HepG2 (cell line): ENCODE results near the gene TOR4A. TPM values are rescaled to one million over a fixed set of nuclear protein-coding genes. Genes with fewer than 3 reads are reported as not detected.
A peak's percentile ranks its signal among the peaks of the same experiment; 100 is the strongest.

ENCODE experiments used
- CREM ChIP-seq, 2 experiments: sonication (generic) in 1 of 2; formaldehyde crosslinking in 1 of 2; IDR thresholded peaks; 2 replicates each; pipeline versions ENCODE4 v1.4.0 to v1.6.1; 2016 to 2020; ENCODE audit warnings: antibody characterized with exemption in 1 of 2, mild to moderate bottlenecking in 1 of 2, missing genetic modification reagents in 1 of 2
- EED ChIP-seq: sonication (generic); formaldehyde crosslinking; IDR thresholded peaks from 2 replicates; pipeline ENCODE4 v1.5.0; 2020; ENCODE audit warnings: mild to moderate bottlenecking, missing genetic modification reagents
- FOXJ3 ChIP-seq: sonication (generic); formaldehyde crosslinking; IDR thresholded peaks from 2 replicates; pipeline ENCODE4 v1.4.0; 2020; ENCODE audit warnings: missing genetic modification reagents, mild to moderate bottlenecking, borderline replicate concordance
- GZF1 ChIP-seq: sonication (generic); formaldehyde crosslinking; IDR thresholded peaks from 2 replicates; pipeline ENCODE4 v1.5.1; 2020; ENCODE audit warnings: mild to moderate bottlenecking, missing genetic modification reagents
- HINFP ChIP-seq: sonication (generic); formaldehyde crosslinking; IDR thresholded peaks from 2 replicates; pipeline ENCODE4 v1.4.0; 2020; ENCODE audit warnings: low read depth, mild to moderate bottlenecking, missing genetic modification reagents
- HNF1B ChIP-seq: sonication (generic); formaldehyde crosslinking; IDR thresholded peaks from 2 replicates; pipeline ENCODE4 v1.5.1; 2020; ENCODE audit warnings: mild to moderate bottlenecking, moderate library complexity, missing genetic modification reagents
- HNRNPL ChIP-seq: fragments of 200-400 bp; formaldehyde crosslinking; IDR thresholded peaks from 2 replicates; pipeline ENCODE4 v1.6.1; 2017; ENCODE audit warnings: mild to moderate bottlenecking, low read depth, low read length
- KLF15 ChIP-seq: sonication (generic); formaldehyde crosslinking; IDR thresholded peaks from 2 replicates; pipeline ENCODE4 v1.8.1; 2023; ENCODE audit warnings: borderline replicate concordance, mild to moderate bottlenecking, inconsistent platforms, missing genetic modification reagents, mixed read lengths
- MEIS1 ChIP-seq: sonication (generic); formaldehyde crosslinking; IDR thresholded peaks from 2 replicates; pipeline ENCODE4 v1.9.0; 2021; ENCODE audit warnings: mild to moderate bottlenecking, missing genetic modification reagents, moderate library complexity, borderline replicate concordance
- MTF1 ChIP-seq: sonication (generic); formaldehyde crosslinking; IDR thresholded peaks from 2 replicates; pipeline ENCODE4 v1.5.0; 2020; ENCODE audit warnings: missing genetic modification reagents
- MYNN ChIP-seq: sonication (generic); formaldehyde crosslinking; IDR thresholded peaks from 2 replicates; pipeline ENCODE4 v1.4.0; 2020; ENCODE audit warnings: mild to moderate bottlenecking, low read depth, missing genetic modification reagents
- NFKBIZ ChIP-seq: IDR thresholded peaks from 2 replicates; pipeline ENCODE4 v1.6.1; 2018; ENCODE audit warnings: missing genetic modification reagents, missing compliant biosample characterization
- PHF20 ChIP-seq: sonication (generic); formaldehyde crosslinking; IDR thresholded peaks from 2 replicates; pipeline ENCODE4 v1.5.0; 2020; ENCODE audit warnings: mild to moderate bottlenecking, missing genetic modification reagents
- RXRA ChIP-seq: sonication (generic); formaldehyde crosslinking; IDR thresholded peaks from 2 replicates; pipeline ENCODE4 v1.5.1; 2020; ENCODE audit warnings: missing genetic modification reagents
- ZBTB1 ChIP-seq: sonication (generic); formaldehyde crosslinking; IDR thresholded peaks from 2 replicates; pipeline ENCODE4 v1.4.0; 2020; ENCODE audit warnings: missing genetic modification reagents, borderline replicate concordance
- ZFP37 ChIP-seq: sonication (generic); formaldehyde crosslinking; IDR thresholded peaks from 2 replicates; pipeline ENCODE4 v1.4.0; 2020; ENCODE audit warnings: missing genetic modification reagents, borderline replicate concordance
- ZNF101 ChIP-seq: sonication (generic); formaldehyde crosslinking; IDR thresholded peaks from 2 replicates; pipeline ENCODE4 v1.4.0; 2020; ENCODE audit warnings: mild to moderate bottlenecking, low read depth, missing genetic modification reagents, borderline replicate concordance
- ZNF124 ChIP-seq: sonication (generic); formaldehyde crosslinking; IDR thresholded peaks from 2 replicates; pipeline ENCODE4 v1.4.0; 2020; ENCODE audit warnings: missing genetic modification reagents
- ZNF547 ChIP-seq: sonication (generic); formaldehyde crosslinking; IDR thresholded peaks from 2 replicates; pipeline ENCODE4 v1.5.1; 2020; ENCODE audit warnings: mild to moderate bottlenecking, missing genetic modification reagents
- ZNF720 ChIP-seq: sonication (generic); formaldehyde crosslinking; IDR thresholded peaks from 2 replicates; pipeline ENCODE4 v1.4.0; 2020; ENCODE audit warnings: missing genetic modification reagents
- ZSCAN12 ChIP-seq: sonication (generic); formaldehyde crosslinking; IDR thresholded peaks from 2 replicates; pipeline ENCODE4 v1.9.0; 2021; ENCODE audit warnings: mild to moderate bottlenecking, missing genetic modification reagents
- polyA plus RNA-seq, 8 experiments: library from polyadenylated mRNA; depleted of rRNA in 3 of 8; stranded (reverse) in 7 of 8; unstranded in 1 of 8; fragments of >200 nt; fragmentation: Illumina TruSeq in 4 of 8; extraction: Trizol in 4 of 8; gene quantifications; 2 replicates each; pipeline versions ENCODE4 v1.2.1 to v1.2.3, GENCODE V29; 2011 to 2016; ENCODE audit warnings: low read depth in 4 of 8, missing spikeins in 1 of 8, mixed read lengths in 1 of 8; ENCODE audit not compliant: insufficient read depth in 1 of 8
- total RNA-seq, 5 experiments: library from RNA; depleted of rRNA; stranded (reverse); fragments of >200 nt; fragmentation: Illumina TruSeq; extraction: Trizol; gene quantifications; 2 replicates each; pipeline ENCODE4 v1.2.3, GENCODE V29; 2016; ENCODE audit warnings: low read depth in 1 of 5

TOR4A gene
- total and polyA plus RNA-seq, 2 of the 13 experiments (the other 11 are each of a cell fraction or from before 2014, with no cell fraction given), result 11.1 to 14.2 TPM

GRCh38 chr9:137277329-137278041 is at the start of gene TOR4A (continued):
- peak; percentile 85; the same call in 1 of the 2 replicates for TF ChIP-seq ZNF124 (CRISPR knock-in tag)
- TF ChIP-seq HNF1B (CRISPR knock-in tag), result peak; percentile 71; the same call in 1 of the 2 replicates
- no peak for TF ChIP-seq ZNF101 (CRISPR knock-in tag)
- no peak for TF ChIP-seq MTF1 (CRISPR knock-in tag)
- no peak; the same call in 1 of the 2 replicates for TF ChIP-seq NFKBIZ
- no peak for TF ChIP-seq ZNF547 (CRISPR knock-in tag)
- TF ChIP-seq ZBTB1 (CRISPR knock-in tag), result no peak
- no peak; the same call in 1 of the 2 replicates for TF ChIP-seq ZSCAN12 (CRISPR knock-in tag)
- peak; percentile 88; the same call in 1 of the 2 replicates for TF ChIP-seq GZF1 (CRISPR knock-in tag)
- no peak for TF ChIP-seq ZNF720 (CRISPR knock-in tag)
- no peak; the same call in 1 of the 2 replicates for TF ChIP-seq HNRNPL
- TF ChIP-seq PHF20 (CRISPR knock-in tag), result peak; percentile 61; the same call in 1 of the 2 replicates
- 0 out of 2 replicates have a peak, but pooled peaks have one; percentile 25 for TF ChIP-seq FOXJ3 (CRISPR knock-in tag)
- TF ChIP-seq MYNN (CRISPR knock-in tag), result no peak
- 0 out of 2 replicates have a peak, but pooled peaks have one; percentile 26 for TF ChIP-seq CREM (IDR thresholded peaks at IDR 0.05)
- TF ChIP-seq CREM (CRISPR knock-in tag; IDR thresholded peaks at IDR 0.05), result no peak
- no peak for TF ChIP-seq EED
- no peak for TF ChIP-seq MEIS1 (CRISPR knock-in tag)
- no peak for TF ChIP-seq ZFP37 (CRISPR knock-in tag)
- no peak for TF ChIP-seq HINFP (CRISPR knock-in tag)
- peak; percentile 76 for TF ChIP-seq RXRA
- 0 out of 2 replicates have a peak, but pooled peaks have one; percentile 53 for TF ChIP-seq KLF15 (CRISPR knock-in tag)
